Epidermal melanocyte (primary cell): ENCODE data around the gene PWP2.
"Not testable (repeated sequence)": the region's sequence is repeated elsewhere in the genome, so short reads cannot be mapped to it uniquely, and the experiment has no call there.

Experiments
- DNase-seq: peaks from one replicate; pipeline ENCODE4 v3.0.0; 2011; ENCODE audit warnings: low spot score; ENCODE audit not compliant: insufficient read length

The PWP2 gene

DNA sequence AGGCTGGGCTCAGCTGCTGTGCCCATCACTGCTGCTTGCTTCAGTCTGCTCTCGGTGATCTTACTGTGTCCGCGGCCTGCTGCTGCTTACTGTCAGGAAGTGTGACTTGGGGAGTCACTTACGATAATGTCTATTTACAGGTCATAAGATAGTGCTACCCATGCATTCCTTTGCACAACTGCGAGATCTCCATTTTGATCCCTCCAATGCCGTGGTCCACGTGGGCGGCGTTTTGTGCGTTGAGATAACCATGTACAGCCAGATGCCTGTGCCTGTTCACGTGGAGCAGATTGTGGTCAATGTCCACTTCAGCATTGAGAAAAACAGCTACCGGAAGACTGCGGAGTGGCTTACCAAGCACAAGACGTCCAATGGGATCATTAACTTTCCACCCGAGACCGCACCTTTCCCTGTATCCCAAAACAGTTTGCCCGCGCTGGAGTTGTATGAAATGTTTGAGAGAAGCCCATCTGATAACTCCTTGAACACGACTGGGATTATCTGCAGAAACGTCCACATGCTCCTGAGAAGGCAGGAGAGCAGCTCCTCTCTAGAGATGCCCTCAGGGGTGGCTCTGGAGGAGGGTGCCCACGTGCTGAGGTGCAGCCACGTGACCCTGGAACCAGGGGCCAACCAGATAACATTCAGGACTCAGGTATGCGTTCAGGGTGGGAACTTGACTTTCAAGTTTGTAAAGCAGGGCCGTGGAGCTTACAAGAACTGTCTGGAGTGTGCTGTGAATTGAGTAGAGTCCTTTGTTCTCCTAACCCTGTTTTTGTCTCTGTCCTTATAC lies 24.4 kb upstream of the PWP2 start:
- no peak for DNase-seq

GRCh38 chr21:44083631-44084291 lies 23.4 kb upstream of the PWP2 start:
- no peak for DNase-seq

DNA sequence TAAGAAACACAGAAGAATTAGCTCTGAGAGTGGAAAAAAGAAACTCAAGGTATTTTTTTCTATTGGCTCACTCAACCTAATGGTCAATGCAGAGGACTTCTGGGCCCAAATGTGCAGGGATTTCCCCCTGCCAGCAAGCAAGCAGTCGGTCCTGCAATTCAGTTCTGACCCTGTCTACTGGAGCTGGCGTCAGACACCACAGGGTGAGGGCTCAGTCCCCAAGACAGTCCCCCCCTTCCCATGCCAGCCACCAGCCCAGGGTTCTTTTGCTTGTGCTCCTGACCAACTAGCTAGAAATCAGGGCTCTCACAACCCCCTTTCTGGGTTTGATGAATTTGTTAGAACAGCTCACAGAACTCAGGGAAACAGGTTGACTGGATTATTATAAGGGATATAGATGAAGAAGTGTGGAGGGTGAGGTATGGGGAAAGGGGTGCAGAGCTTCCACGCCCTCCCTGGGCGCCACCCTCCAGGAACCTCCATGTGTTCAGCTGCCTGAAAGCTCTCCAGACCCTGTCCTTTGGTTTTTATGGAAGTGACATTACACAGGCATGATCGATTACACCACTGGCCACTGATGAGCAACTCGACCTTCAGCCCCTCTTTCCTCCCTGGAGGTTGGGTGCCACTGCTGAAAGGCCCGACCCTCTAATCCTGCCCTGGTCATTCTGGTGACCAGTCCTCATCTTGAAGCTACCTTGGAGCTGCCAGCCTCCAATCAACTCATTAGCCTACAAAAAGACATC lies 22.5 kb upstream of the PWP2 start:
- no peak for DNase-seq

- DNase-seq = peak; percentile 22
Observed at GRCh38 chr21:44085491-44086321, 21.5 kb upstream of the PWP2 start.

GRCh38 chr21:44086636-44087425 lies 20.4 kb upstream of the PWP2 start:
- DNase-seq = no peak

GRCh38 chr21:44087426-44088400 lies 19.5 kb upstream of the PWP2 start:
- no peak for DNase-seq

- DNase-seq = no peak
Observed at GRCh38 chr21:44088401-44088780, 18.8 kb upstream of the PWP2 start.

- no peak for DNase-seq
Observed at GRCh38 chr21:44089001-44089911, 17.9 kb upstream of the PWP2 start.

GRCh38 chr21:44090325-44090724 lies 16.9 kb upstream of the PWP2 start:
- no peak for DNase-seq

DNA sequence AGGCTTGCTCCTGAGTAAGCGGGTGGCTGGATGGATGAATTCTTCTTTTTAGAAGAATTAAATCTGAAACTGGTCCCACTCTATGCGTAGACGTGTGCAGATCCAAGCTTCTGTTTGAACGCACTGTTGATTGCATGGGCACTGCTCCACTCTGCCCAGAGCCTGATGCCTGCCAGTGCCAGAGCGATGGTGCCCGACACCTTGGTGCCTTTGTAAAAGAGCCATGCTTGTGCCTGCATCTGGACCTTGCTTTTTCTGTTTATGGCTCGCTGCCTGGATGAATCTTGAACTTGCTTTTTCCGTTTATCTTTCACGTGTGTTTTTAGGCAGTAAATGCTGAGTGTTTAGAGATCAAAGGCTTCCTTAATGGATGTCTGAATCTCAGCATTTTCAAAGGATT lies 15.0 kb upstream of the PWP2 start:
- no peak for DNase-seq

DNA sequence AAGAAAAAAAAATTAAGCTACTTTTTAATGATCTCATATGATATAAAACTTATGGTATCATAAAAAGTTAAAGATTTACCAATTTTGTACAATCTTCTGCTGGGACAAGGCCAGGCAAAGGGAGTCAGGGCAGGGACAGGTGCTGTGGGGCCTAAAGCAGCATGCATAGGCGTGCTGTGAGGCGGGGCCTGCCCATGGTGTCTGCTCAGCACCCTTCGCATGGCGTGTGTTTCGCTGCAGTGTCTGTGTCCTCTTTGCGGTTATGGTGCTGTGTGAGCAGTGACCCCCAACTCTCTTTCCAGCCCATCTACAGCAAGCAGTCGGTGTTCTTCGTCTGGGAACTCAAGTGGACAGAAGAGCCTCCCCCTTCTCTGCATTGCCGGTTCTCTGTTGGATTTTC lies 13.4 kb upstream of the PWP2 start:
- DNase-seq = no peak

- DNase-seq = no peak
Observed at GRCh38 chr21:44094832-44095231, 12.4 kb upstream of the PWP2 start.

- not testable (repeated sequence) for DNase-seq
Observed at GRCh38 chr21:44098507-44098906, 8.7 kb upstream of the PWP2 start.

DNA sequence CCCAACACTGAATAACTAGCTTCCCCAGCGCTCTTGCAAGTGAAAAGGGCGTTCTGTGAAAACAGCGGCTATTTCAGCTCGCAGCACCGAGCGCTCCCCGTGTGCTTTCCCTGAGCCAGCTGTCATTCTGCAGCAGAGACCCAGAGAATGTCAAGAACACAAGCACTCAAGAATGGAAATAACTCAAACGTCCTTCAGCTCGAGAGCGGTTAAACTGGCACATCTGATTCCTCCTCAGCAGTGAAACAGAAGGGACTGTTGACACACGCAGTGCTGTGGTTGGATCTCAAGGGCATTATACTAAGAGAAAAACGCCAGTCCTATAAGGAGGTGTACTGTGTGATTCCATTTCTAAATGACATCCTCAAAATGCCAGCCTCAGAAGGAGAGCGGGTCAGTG lies 8.2 kb upstream of the PWP2 start:
- DNase-seq = not testable (repeated sequence)

DNA sequence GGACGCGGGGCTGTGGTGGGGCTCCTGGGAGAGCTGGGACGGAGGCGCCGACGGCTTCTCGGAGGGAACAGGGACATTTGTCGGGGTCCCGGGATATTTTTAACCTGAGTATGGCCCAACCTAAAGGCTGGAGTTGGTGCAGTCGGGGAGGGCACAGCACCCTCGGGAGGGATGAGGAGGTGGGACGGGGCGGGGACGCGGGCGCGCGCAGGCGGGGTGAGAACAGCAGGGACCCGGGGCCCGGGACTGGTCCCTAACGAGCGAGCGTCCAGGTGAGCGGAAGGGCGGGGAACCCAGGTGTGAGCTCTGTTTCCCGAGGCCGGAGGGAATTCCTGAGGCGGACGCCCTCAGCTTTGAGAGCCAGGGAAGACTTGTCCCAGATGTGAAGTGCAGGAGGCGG lies 390 bp downstream of the PWP2 start:
- DNase-seq = not testable (repeated sequence)

DNA sequence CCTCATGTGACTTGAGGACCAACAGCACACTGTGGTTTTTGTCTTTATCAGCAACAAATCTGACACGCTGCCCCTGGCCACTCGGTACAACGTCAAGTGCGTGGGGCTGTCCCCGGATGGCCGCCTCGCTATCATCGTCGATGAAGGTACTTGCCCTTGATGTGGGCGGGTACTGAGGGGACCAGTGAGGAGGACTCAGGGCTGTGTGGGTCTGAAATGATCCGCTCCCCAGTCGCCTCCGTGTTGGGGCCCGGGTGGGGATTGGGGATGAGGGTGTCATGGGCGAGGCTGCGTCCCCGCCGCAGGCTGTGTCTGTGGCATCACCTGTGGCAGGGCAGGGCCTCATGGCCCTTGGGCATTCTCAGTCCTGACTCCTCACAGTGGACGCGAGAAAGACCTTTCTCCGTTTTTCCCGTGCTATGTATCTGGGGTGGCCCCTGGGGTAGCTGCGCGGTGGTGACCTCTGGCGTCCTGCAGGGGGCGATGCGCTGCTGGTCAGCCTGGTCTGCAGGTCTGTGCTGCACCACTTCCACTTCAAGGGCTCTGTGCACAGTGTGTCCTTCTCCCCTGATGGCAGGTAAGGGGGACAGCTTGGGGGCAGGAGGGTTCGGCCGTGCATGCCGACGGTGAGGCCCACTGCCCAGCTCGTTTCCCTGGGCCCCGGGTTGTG lies 6.6 kb downstream of the PWP2 start:
- not testable (repeated sequence) for DNase-seq

GRCh38 chr21:44122131-44122530 lies 14.9 kb downstream of the PWP2 start:
- DNase-seq = not testable (repeated sequence)

DNA sequence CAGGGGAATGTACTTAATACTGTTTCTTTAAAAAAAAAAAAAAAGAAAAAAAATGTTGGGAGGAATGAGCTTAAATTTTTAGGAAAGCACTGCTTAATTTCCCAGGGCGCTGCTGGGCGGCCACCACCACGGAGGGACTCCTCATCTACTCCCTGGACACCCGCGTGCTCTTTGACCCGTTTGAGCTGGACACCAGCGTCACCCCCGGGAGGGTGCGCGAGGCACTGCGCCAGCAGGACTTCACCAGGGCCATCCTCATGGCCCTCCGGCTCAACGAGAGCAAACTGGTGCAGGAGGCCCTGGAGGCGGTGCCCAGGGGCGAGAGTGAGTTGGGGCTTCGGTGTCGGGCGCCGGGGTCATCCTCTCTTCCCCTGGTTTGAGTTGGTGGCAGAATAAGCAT lies 20.6 kb downstream of the PWP2 start:
- not testable (repeated sequence) for DNase-seq
